HEK293 (cell line): Measurements from ENCODE around the gene FXYD4.

Source experiments
- CTCF ChIA-PET: fragments of 350-600 bp; formaldehyde crosslinking; extraction: SDS; loops from one replicate; lab custom pipeline; 2021; ENCODE audit warnings: antibody characterized with exemption; lab: Yijun Ruan, JAX
- POLR2A ChIA-PET: fragments of 300-600 bp; formaldehyde crosslinking; extraction: SDS; loops from one replicate; lab custom pipeline; 2020; ENCODE audit warnings: antibody characterized with exemption, inconsistent platforms; lab: Yijun Ruan, JAX
- H3K27ac ChIP-seq: fragments of 200-500 bp; sonication (Bioruptor generic); 2 replicates; pipeline ENCODE4 v1.5.1; 2014; ENCODE audit warnings: low read depth, low read length, control low read depth, inconsistent platforms; ENCODE audit errors: extremely low read depth
- H3K36me3 ChIP-seq, 2 experiments: fragments of 200-500 bp in 1 of 2; sonication (Bioruptor generic) in 1 of 2; 1 replicate in 1 of 2; 2 replicates in 1 of 2; pipeline ENCODE4 v1.5.1; 2014 to 2017; ENCODE audit warnings: inconsistent platforms in 2 of 2, low read length in 2 of 2; ENCODE audit not compliant: control insufficient read depth in 2 of 2, insufficient read depth in 1 of 2
- H3K4me1 ChIP-seq: fragments of 200-500 bp; sonication (Bioruptor generic); 2 replicates; pipeline ENCODE4 v1.5.1; 2014; ENCODE audit warnings: mild to moderate bottlenecking, low read length, inconsistent platforms; ENCODE audit not compliant: control insufficient read depth, insufficient read depth
- H3K4me3 ChIP-seq: 2 replicates; pipeline ENCODE4 v1.5.1; 2011; ENCODE audit warnings: low read depth, mild to moderate bottlenecking, control low read depth, low read length, moderate library complexity
- H3K9me3 ChIP-seq: fragments of 200-500 bp; sonication (Bioruptor generic); 2 replicates; pipeline ENCODE4 v1.5.1; 2014; ENCODE audit warnings: low read depth, low read length, inconsistent platforms; ENCODE audit not compliant: control insufficient read depth, insufficient read depth
- BCL11A ChIP-seq: fragments of 450-650 bp; formaldehyde crosslinking; IDR thresholded peaks from 2 replicates; pipeline ENCODE4 v1.5.1; 2016; ENCODE audit warnings: low read depth, missing biosample characterization, missing genetic modification characterization
- GFI1B ChIP-seq: fragments of 450-650 bp; formaldehyde crosslinking; IDR thresholded peaks from 2 replicates; pipeline ENCODE4 v1.5.1; 2016; ENCODE audit warnings: missing biosample characterization, missing genetic modification characterization
- GLIS2 ChIP-seq: fragments of 450-650 bp; formaldehyde crosslinking; IDR thresholded peaks from 2 replicates; pipeline ENCODE4 v1.5.1; 2016; ENCODE audit warnings: missing biosample characterization, missing genetic modification characterization
- HOXA7 ChIP-seq: sonication (generic); formaldehyde crosslinking; IDR thresholded peaks from 2 replicates; pipeline ENCODE4 v1.8.1; 2022; ENCODE audit warnings: missing genetic modification reagents, borderline replicate concordance
- HOXC10 ChIP-seq: sonication (generic); formaldehyde crosslinking; IDR thresholded peaks from 2 replicates; pipeline ENCODE4 v1.8.1; 2023; ENCODE audit warnings: mild to moderate bottlenecking, missing genetic modification reagents
- KLF16 ChIP-seq: fragments of 450-650 bp; formaldehyde crosslinking; IDR thresholded peaks from 2 replicates; pipeline ENCODE4 v1.5.1; 2017; ENCODE audit warnings: missing biosample characterization, missing genetic modification characterization
- KLF17 ChIP-seq: fragments of 450-650 bp; formaldehyde crosslinking; IDR thresholded peaks from 2 replicates; pipeline ENCODE4 v1.5.1; 2016; ENCODE audit warnings: missing biosample characterization, missing genetic modification characterization
- PBX3 ChIP-seq: sonication (generic); formaldehyde crosslinking; IDR thresholded peaks from 2 replicates; pipeline ENCODE4 v1.8.1; 2022; ENCODE audit warnings: mild to moderate bottlenecking, moderate library complexity, missing genetic modification reagents
- PRDM1 ChIP-seq: fragments of 450-650 bp; formaldehyde crosslinking; IDR thresholded peaks from 2 replicates; pipeline ENCODE4; 2016; ENCODE audit warnings: missing biosample characterization, missing genetic modification characterization
- TRIM28 ChIP-seq: IDR thresholded peaks from 2 replicates; pipeline ENCODE4 v1.6.1; 2011; ENCODE audit warnings: low read length, control low read depth, borderline replicate concordance
- WT1 ChIP-seq: fragments of 450-650 bp; formaldehyde crosslinking; IDR thresholded peaks from 2 replicates; pipeline ENCODE4 v1.5.1; 2016; ENCODE audit warnings: missing biosample characterization, missing genetic modification characterization
- YY1 ChIP-seq: fragments of 450-650 bp; formaldehyde crosslinking; IDR thresholded peaks from 2 replicates; pipeline ENCODE4 v1.5.1; 2018; ENCODE audit warnings: missing biosample characterization, missing genetic modification characterization
- ZNF10 ChIP-seq: fragments of 450-650 bp; formaldehyde crosslinking; IDR thresholded peaks from 2 replicates; pipeline ENCODE4 v1.5.1; 2017; ENCODE audit warnings: missing biosample characterization, missing genetic modification characterization
- ZNF121 ChIP-seq: fragments of 450-650 bp; formaldehyde crosslinking; IDR thresholded peaks from 2 replicates; pipeline ENCODE4 v1.5.1; 2016; ENCODE audit warnings: missing biosample characterization, missing genetic modification characterization
- ZNF140 ChIP-seq: fragments of 450-650 bp; formaldehyde crosslinking; IDR thresholded peaks from 2 replicates; pipeline ENCODE4 v1.5.1; 2016; ENCODE audit warnings: missing biosample characterization, missing genetic modification characterization
- ZNF23 ChIP-seq: fragments of 450-650 bp; formaldehyde crosslinking; IDR thresholded peaks from 2 replicates; pipeline ENCODE4 v1.5.1; 2016; ENCODE audit warnings: missing biosample characterization, missing genetic modification characterization, borderline replicate concordance
- ZNF292 ChIP-seq: fragments of 450-650 bp; formaldehyde crosslinking; IDR thresholded peaks from 2 replicates; pipeline ENCODE4 v1.5.1; 2016; ENCODE audit warnings: low read depth, missing biosample characterization, missing genetic modification characterization, borderline replicate concordance
- ZNF350 ChIP-seq: fragments of 450-650 bp; formaldehyde crosslinking; IDR thresholded peaks from 2 replicates; pipeline ENCODE4 v1.5.0; 2017; ENCODE audit warnings: missing biosample characterization, mild to moderate bottlenecking, missing genetic modification characterization
- ZNF354C ChIP-seq: fragments of 450-650 bp; formaldehyde crosslinking; IDR thresholded peaks from 2 replicates; pipeline ENCODE4 v1.5.1; 2016; ENCODE audit warnings: missing biosample characterization, missing genetic modification characterization, low read depth, borderline replicate concordance
- ZNF416 ChIP-seq: fragments of 450-650 bp; formaldehyde crosslinking; IDR thresholded peaks from 2 replicates; pipeline ENCODE4 v1.5.1; 2016; ENCODE audit warnings: missing biosample characterization, missing genetic modification characterization
- ZNF473 ChIP-seq: fragments of 450-650 bp; formaldehyde crosslinking; IDR thresholded peaks from 2 replicates; pipeline ENCODE4 v1.5.1; 2017; ENCODE audit warnings: missing biosample characterization, missing genetic modification characterization
- ZNF510 ChIP-seq: fragments of 450-650 bp; formaldehyde crosslinking; IDR thresholded peaks from 2 replicates; pipeline ENCODE4 v1.5.1; 2018; ENCODE audit warnings: mild to moderate bottlenecking, missing genetic modification characterization, missing biosample characterization; ENCODE audit not compliant: insufficient replicate concordance
- ZNF560 ChIP-seq: fragments of 450-650 bp; formaldehyde crosslinking; IDR thresholded peaks from 2 replicates; pipeline ENCODE4 v1.5.1; 2017; ENCODE audit warnings: missing biosample characterization, missing genetic modification characterization, borderline replicate concordance
- ZNF600 ChIP-seq: fragments of 450-650 bp; formaldehyde crosslinking; IDR thresholded peaks from 2 replicates; pipeline ENCODE4 v1.5.1; 2016; ENCODE audit warnings: missing biosample characterization, missing genetic modification characterization
- ZNF623 ChIP-seq: fragments of 450-650 bp; formaldehyde crosslinking; IDR thresholded peaks from 2 replicates; pipeline ENCODE4 v1.5.1; 2016; ENCODE audit warnings: missing biosample characterization, missing genetic modification characterization
- ZNF658 ChIP-seq: fragments of 450-650 bp; formaldehyde crosslinking; IDR thresholded peaks from 2 replicates; pipeline ENCODE4; 2016; ENCODE audit warnings: missing biosample characterization, missing genetic modification characterization
- TF ChIP-seq, protein P1 (sequence below): fragments of 450-650 bp; formaldehyde crosslinking; IDR thresholded peaks from 2 replicates; pipeline ENCODE4 v1.5.1; 2016; ENCODE audit warnings: missing biosample characterization, missing genetic modification characterization, borderline replicate concordance
- TF ChIP-seq, protein P2 (sequence below): fragments of 450-650 bp; formaldehyde crosslinking; IDR thresholded peaks from 2 replicates; pipeline ENCODE4 v1.5.1; 2016; ENCODE audit warnings: missing biosample characterization, missing genetic modification characterization

Gene FXYD4

GRCh38 chr10:43407576-43408330 lies 36.3 kb downstream of the FXYD4 start (continued):
- peak; percentile 42 for TF ChIP-seq ZNF140
- peak; percentile 65 for TF ChIP-seq PRDM1 (tag by site-specific recombination)
- TF ChIP-seq ZNF560 (tag by site-specific recombination): no peak
- TF ChIP-seq ZNF350 (tag by site-specific recombination): no peak
- TF ChIP-seq, protein P1, sequence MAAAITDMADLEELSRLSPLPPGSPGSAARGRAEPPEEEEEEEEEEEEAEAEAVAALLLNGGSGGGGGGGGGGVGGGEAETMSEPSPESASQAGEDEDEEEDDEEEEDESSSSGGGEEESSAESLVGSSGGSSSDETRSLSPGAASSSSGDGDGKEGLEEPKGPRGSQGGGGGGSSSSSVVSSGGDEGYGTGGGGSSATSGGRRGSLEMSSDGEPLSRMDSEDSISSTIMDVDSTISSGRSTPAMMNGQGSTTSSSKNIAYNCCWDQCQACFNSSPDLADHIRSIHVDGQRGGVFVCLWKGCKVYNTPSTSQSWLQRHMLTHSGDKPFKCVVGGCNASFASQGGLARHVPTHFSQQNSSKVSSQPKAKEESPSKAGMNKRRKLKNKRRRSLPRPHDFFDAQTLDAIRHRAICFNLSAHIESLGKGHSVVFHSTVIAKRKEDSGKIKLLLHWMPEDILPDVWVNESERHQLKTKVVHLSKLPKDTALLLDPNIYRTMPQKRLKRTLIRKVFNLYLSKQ (tag by site-specific recombination): no peak

GRCh38 chr10:43408331-43408709 lies 36.9 kb downstream of the FXYD4 start:
- peaks cover 8% of the 10 kb centered on the region; the same call in 1 of the 2 replicates for H3K4me1 ChIP-seq
- H3K9me3 ChIP-seq: no peaks in the 10 kb centered on the region
- H3K36me3 ChIP-seq: peaks cover 3 to 6% of the 10 kb centered on the region in 2 experiments; a peak in 2 of 3 replicates
- no peak for TF ChIP-seq HOXC10 (CRISPR knock-in tag)
- no peak for TF ChIP-seq YY1 (tag by site-specific recombination)
- TF ChIP-seq ZNF121 (tag by site-specific recombination): no peak
- no peak for TF ChIP-seq KLF17 (tag by site-specific recombination)
- TF ChIP-seq ZNF623 (tag by site-specific recombination): no peak
- TF ChIP-seq ZNF416 (tag by site-specific recombination): no peak
- peak; percentile 55; the same call in 1 of the 2 replicates for TF ChIP-seq GFI1B
- TF ChIP-seq WT1: no peak
- no peak for TF ChIP-seq ZNF23 (tag by site-specific recombination)
- no peak for TF ChIP-seq ZNF10 (tag by site-specific recombination)
- TF ChIP-seq, protein P2, sequence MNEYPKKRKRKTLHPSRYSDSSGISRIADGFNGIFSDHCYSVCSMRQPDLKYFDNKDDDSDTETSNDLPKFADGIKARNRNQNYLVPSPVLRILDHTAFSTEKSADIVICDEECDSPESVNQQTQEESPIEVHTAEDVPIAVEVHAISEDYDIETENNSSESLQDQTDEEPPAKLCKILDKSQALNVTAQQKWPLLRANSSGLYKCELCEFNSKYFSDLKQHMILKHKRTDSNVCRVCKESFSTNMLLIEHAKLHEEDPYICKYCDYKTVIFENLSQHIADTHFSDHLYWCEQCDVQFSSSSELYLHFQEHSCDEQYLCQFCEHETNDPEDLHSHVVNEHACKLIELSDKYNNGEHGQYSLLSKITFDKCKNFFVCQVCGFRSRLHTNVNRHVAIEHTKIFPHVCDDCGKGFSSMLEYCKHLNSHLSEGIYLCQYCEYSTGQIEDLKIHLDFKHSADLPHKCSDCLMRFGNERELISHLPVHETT (tag by site-specific recombination): no peak
- TF ChIP-seq HOXA7: no peak
- TF ChIP-seq PBX3 (CRISPR knock-in tag): 0 out of 2 replicates have a peak, but pooled peaks have one; percentile 28
- no peak for TF ChIP-seq ZNF354C (tag by site-specific recombination)
- TF ChIP-seq TRIM28: no peak
- no peak for TF ChIP-seq KLF16 (tag by site-specific recombination)
- no peak for TF ChIP-seq ZNF292 (tag by site-specific recombination)
- peak; percentile 78; the same call in 1 of the 2 replicates for TF ChIP-seq GLIS2
- 0 out of 2 replicates have a peak, but pooled peaks have one; percentile 5 for TF ChIP-seq BCL11A (tag by site-specific recombination)
- TF ChIP-seq ZNF658 (tag by site-specific recombination): no peak
- no peak for TF ChIP-seq ZNF510 (tag by site-specific recombination)
- TF ChIP-seq ZNF473 (tag by site-specific recombination): no peak
- TF ChIP-seq ZNF600 (tag by site-specific recombination): 0 out of 2 replicates have a peak, but pooled peaks have one; percentile 5
- POLR2A ChIA-PET: interaction anchor here (0.6 to 1.6 kb wide), 3 partner anchors 12 to 25 kb away, joined by 4 to 29 read pairs (median 4); no protein-coding TSS in a partner anchor
- peak overlapping the region; percentile 74 for H3K4me3 ChIP-seq
- H3K27ac ChIP-seq: peak overlapping the region; percentile 96
- CTCF ChIA-PET: interaction anchor here (0.7 kb wide), 1 partner anchor 144 kb away, joined by 3 read pairs; no protein-coding TSS in a partner anchor
